ENCODE measurements around the gene ROBO1. TPM values are rescaled to one million over a fixed set of nuclear protein-coding genes. Genes with fewer than 3 reads are reported as not detected.

The ROBO1 gene
- total and polyA plus RNA-seq, 4 donors = 1.0 to 30.3 (median 3.9) TPM

GRCh38 chr3:79604681-79605080, 163.1 kb downstream of the ROBO1 start:
- Histone ChIP-seq H3K27me3 (ENCODE audit: control insufficient read depth in 4 of 4, insufficient read depth in 4 of 4, low read length in 3 of 4) (peaks cover 0 to 3% (median under 1%) of the 10 kb centered on the region in 4 donors), H3K36me3 (ENCODE audit: control insufficient read depth in 4 of 4, insufficient read depth in 3 of 4, low read depth in 1 of 4, low read length in 3 of 4) (no peaks in the 10 kb centered on the region), H3K9ac (ENCODE audit: low read depth in 1 of 2, low read length in 2 of 2) (no peak overlapping the region), H3K27ac (ENCODE audit: low read depth in 1 of 2, low read length in 2 of 2) (no peak overlapping the region), H3K9me3 (ENCODE audit: control insufficient read depth in 4 of 4, low read length in 3 of 4) (no peaks in the 10 kb centered on the region), H3K4me3 (ENCODE audit: low read depth in 1 of 3, low read length in 3 of 3) (no peak overlapping the region), H3K4me1 (ENCODE audit: control insufficient read depth in 4 of 4, insufficient read depth in 4 of 4, low read length in 3 of 4) (no peaks in the 10 kb centered on the region)
- TF ChIP-seq FOXA1 (IDR thresholded peaks at IDR 0.05) (no peak), TAF1 (conservative IDR thresholded peaks at IDR 0.05) (no peak), EGR1 (IDR thresholded peaks at IDR 0.05; ENCODE audit: low read depth in 2 of 2) (no peak), HNF4A (conservative IDR thresholded peaks at IDR 0.05) (no peak), GABPA (IDR thresholded peaks at IDR 0.05 in 1 of 2, conservative IDR thresholded peaks at IDR 0.05 in 1 of 2) (no peak), RXRA (IDR thresholded peaks at IDR 0.05) (no peak), HNF4G (IDR thresholded peaks at IDR 0.05) (no peak), NR2F2 (IDR thresholded peaks at IDR 0.05) (no peak), YY1 (IDR thresholded peaks at IDR 0.05) (no peak), FOXA2 (IDR thresholded peaks at IDR 0.05) (no peak), RAD21 (IDR thresholded peaks at IDR 0.05) (no peak), SP1 (IDR thresholded peaks at IDR 0.05) (no peak)
- TF ChIP-seq, protein P1, sequence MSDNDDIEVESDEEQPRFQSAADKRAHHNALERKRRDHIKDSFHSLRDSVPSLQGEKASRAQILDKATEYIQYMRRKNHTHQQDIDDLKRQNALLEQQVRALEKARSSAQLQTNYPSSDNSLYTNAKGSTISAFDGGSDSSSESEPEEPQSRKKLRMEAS (IDR thresholded peaks at IDR 0.05) = no peak
- TF ChIP-seq, protein P2, sequence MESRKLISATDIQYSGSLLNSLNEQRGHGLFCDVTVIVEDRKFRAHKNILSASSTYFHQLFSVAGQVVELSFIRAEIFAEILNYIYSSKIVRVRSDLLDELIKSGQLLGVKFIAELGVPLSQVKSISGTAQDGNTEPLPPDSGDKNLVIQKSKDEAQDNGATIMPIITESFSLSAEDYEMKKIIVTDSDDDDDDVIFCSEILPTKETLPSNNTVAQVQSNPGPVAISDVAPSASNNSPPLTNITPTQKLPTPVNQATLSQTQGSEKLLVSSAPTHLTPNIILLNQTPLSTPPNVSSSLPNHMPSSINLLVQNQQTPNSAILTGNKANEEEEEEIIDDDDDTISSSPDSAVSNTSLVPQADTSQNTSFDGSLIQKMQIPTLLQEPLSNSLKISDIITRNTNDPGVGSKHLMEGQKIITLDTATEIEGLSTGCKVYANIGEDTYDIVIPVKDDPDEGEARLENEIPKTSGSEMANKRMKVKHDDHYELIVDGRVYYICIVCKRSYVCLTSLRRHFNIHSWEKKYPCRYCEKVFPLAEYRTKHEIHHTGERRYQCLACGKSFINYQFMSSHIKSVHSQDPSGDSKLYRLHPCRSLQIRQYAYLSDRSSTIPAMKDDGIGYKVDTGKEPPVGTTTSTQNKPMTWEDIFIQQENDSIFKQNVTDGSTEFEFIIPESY (IDR thresholded peaks at IDR 0.05) = no peak
- TF ChIP-seq, protein P3, sequence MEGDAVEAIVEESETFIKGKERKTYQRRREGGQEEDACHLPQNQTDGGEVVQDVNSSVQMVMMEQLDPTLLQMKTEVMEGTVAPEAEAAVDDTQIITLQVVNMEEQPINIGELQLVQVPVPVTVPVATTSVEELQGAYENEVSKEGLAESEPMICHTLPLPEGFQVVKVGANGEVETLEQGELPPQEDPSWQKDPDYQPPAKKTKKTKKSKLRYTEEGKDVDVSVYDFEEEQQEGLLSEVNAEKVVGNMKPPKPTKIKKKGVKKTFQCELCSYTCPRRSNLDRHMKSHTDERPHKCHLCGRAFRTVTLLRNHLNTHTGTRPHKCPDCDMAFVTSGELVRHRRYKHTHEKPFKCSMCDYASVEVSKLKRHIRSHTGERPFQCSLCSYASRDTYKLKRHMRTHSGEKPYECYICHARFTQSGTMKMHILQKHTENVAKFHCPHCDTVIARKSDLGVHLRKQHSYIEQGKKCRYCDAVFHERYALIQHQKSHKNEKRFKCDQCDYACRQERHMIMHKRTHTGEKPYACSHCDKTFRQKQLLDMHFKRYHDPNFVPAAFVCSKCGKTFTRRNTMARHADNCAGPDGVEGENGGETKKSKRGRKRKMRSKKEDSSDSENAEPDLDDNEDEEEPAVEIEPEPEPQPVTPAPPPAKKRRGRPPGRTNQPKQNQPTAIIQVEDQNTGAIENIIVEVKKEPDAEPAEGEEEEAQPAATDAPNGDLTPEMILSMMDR (IDR thresholded peaks at IDR 0.05; ENCODE audit: low read depth, low read length, missing input control) = no peak
- TF ChIP-seq, protein P4, sequence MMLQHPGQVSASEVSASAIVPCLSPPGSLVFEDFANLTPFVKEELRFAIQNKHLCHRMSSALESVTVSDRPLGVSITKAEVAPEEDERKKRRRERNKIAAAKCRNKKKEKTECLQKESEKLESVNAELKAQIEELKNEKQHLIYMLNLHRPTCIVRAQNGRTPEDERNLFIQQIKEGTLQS (IDR thresholded peaks at IDR 0.05) = no peak
- DNase-seq (ENCODE audit: low spot score) = no peak
- 40% methylated on average over 2 of the region's 2 CpGs for WGBS

- no peaks in the 10 kb centered on the region for H3K36me3 ChIP-seq (ENCODE audit: control insufficient read depth in 4 of 4, insufficient read depth in 3 of 4, low read depth in 1 of 4, low read length in 3 of 4)
- no peaks in the 10 kb centered on the region for H3K27me3 ChIP-seq (ENCODE audit: control insufficient read depth in 4 of 4, insufficient read depth in 4 of 4, low read length in 3 of 4)
- H3K4me1 ChIP-seq (ENCODE audit: control insufficient read depth in 4 of 4, insufficient read depth in 4 of 4, low read length in 3 of 4) = no peaks in the 10 kb centered on the region
- no peak overlapping the region for H3K9ac ChIP-seq (ENCODE audit: low read depth in 1 of 2, low read length in 2 of 2)
- no peaks in the 10 kb centered on the region for H3K9me3 ChIP-seq (ENCODE audit: control insufficient read depth in 4 of 4, low read length in 3 of 4)
- no peak for DNase-seq (ENCODE audit: low spot score)
- H3K4me3 ChIP-seq (ENCODE audit: low read depth in 1 of 3, low read length in 3 of 3) = no peak overlapping the region
- TF ChIP-seq, protein P2 (IDR thresholded peaks at IDR 0.05) = no peak
- TF ChIP-seq JUND (IDR thresholded peaks at IDR 0.05) = no peak
- TF ChIP-seq EGR1 (IDR thresholded peaks at IDR 0.05; ENCODE audit: low read depth in 2 of 2) = no peak
- TF ChIP-seq, protein P5, sequence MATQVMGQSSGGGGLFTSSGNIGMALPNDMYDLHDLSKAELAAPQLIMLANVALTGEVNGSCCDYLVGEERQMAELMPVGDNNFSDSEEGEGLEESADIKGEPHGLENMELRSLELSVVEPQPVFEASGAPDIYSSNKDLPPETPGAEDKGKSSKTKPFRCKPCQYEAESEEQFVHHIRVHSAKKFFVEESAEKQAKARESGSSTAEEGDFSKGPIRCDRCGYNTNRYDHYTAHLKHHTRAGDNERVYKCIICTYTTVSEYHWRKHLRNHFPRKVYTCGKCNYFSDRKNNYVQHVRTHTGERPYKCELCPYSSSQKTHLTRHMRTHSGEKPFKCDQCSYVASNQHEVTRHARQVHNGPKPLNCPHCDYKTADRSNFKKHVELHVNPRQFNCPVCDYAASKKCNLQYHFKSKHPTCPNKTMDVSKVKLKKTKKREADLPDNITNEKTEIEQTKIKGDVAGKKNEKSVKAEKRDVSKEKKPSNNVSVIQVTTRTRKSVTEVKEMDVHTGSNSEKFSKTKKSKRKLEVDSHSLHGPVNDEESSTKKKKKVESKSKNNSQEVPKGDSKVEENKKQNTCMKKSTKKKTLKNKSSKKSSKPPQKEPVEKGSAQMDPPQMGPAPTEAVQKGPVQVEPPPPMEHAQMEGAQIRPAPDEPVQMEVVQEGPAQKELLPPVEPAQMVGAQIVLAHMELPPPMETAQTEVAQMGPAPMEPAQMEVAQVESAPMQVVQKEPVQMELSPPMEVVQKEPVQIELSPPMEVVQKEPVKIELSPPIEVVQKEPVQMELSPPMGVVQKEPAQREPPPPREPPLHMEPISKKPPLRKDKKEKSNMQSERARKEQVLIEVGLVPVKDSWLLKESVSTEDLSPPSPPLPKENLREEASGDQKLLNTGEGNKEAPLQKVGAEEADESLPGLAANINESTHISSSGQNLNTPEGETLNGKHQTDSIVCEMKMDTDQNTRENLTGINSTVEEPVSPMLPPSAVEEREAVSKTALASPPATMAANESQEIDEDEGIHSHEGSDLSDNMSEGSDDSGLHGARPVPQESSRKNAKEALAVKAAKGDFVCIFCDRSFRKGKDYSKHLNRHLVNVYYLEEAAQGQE (IDR thresholded peaks at IDR 0.05) = no peak
- no peak for TF ChIP-seq NR2F2 (IDR thresholded peaks at IDR 0.05)
- TF ChIP-seq RAD21 (IDR thresholded peaks at IDR 0.05) = no peak
- TF ChIP-seq FOXA2 (IDR thresholded peaks at IDR 0.05) = no peak
- no peak for TF ChIP-seq TAF1 (conservative IDR thresholded peaks at IDR 0.05)
- TF ChIP-seq HNF4G (IDR thresholded peaks at IDR 0.05) = no peak
- no peak for TF ChIP-seq SP1 (IDR thresholded peaks at IDR 0.05)
- TF ChIP-seq, protein P3 (IDR thresholded peaks at IDR 0.05; ENCODE audit: low read depth, low read length, missing input control) = no peak
- no peak overlapping the region for H3K27ac ChIP-seq (ENCODE audit: low read depth in 1 of 2, low read length in 2 of 2)
These were observed 165.4 kb downstream of the ROBO1 start for GRCh38 chr3:79602385-79602784.
